ENCODE results near the gene SGF29.

- no peak for TF ChIP-seq CTCF (IDR thresholded peaks at IDR 0.05; ENCODE audit: low read length)
- TF ChIP-seq EZH2 (IDR thresholded peaks at IDR 0.05; ENCODE audit: borderline replicate concordance, low read length): no peak
Measured at GRCh38 chr16:28528463-28528867, 25.3 kb upstream of the SGF29 start.

Measured in OCI-LY1 (cell line).